Measurements from ENCODE around the gene PSMB4. TPM values are rescaled to one million over a fixed set of nuclear protein-coding genes. Genes with fewer than 3 reads are reported as not detected.
A peak's percentile ranks its signal among the peaks of the same experiment; 100 is the strongest.
"Not testable (repeated sequence)": the region's sequence is repeated elsewhere in the genome, so short reads cannot be mapped to it uniquely, and the experiment has no call there.

Gene PSMB4
- total RNA-seq: 100 to 1,000 TPM; 316 to 324 TPM
- polyA plus RNA-seq (2013, experiment 1 of 2): 229 TPM
- 240 TPM for polyA plus RNA-seq (2013, experiment 2 of 2)
- 95.4 to 457 (median 173) reads per million in 172 experiments for total RNA-seq

GRCh38 chr1:151399324-151400171, at the start of gene PSMB4:
Gene PSMB4, plus strand, starts transcription at chr1:151399573. Its CDS starts 15 bp downstream, at chr1:151399588.
- Histone ChIP-seq H3K4me3 (ENCODE audit: low read length) (peak within 1 kb of the TSS; percentile 99), H3K36me3 (ENCODE audit: insufficient read depth, low read length) (peaks cover 33% of the 10 kb centered on the region), H3K9me3 (ENCODE audit: control insufficient read depth in 1 of 2, insufficient read depth in 1 of 2, low read length in 2 of 2) (no peaks in the 10 kb centered on the region), H3K4me1 (ENCODE audit: insufficient read depth, low read length) (peaks cover 29% of the 10 kb centered on the region), H3K27ac (ENCODE audit: low read depth in 1 of 2, low read length in 2 of 2) (peak within 1 kb of the TSS; percentile 91 to 97), H3K27me3 (ENCODE audit: control insufficient read depth in 1 of 2, insufficient read depth in 2 of 2, low read length in 2 of 2) (no peaks in the 10 kb centered on the region)
- Mint-ChIP-seq H3K36me3 (ENCODE audit: low read depth) (peaks cover 54% of the 10 kb centered on the region), H3K27ac (peak within 1 kb of the TSS; percentile 93), H3K4me1 (ENCODE audit: low read depth) (peaks cover 27% of the 10 kb centered on the region), H3K27me3 (no peaks in the 10 kb centered on the region), H3K9me3 (no peaks in the 10 kb centered on the region), H3K4me3 (peak within 1 kb of the TSS; percentile 93)
- intact Hi-C loops (cut with DNase I, micrococcal nuclease): loop anchor here (1.0 to 5.0 kb wide), 9 partner anchors 52 to 233 kb away; partner anchors contain the start of genes PI4KB (in 1 of the 2), PIP5K1A (in 1 of the 2), POGZ (in 1 of the 2) and PSMD4 (in 1 of the 2)
- peak; percentile 94 for ATAC-seq (ENCODE audit: poor library complexity)
- peak; percentile 66 to 96 (median 74) for DNase-seq
- no peak for TF ChIP-seq CTCF (IDR thresholded peaks at IDR 0.05)
- ChIA-PET POLR2A (interaction anchor here (0.6 to 2.2 kb wide), 26 partner anchors 12 to 1036 kb away, joined by 3 to 25 read pairs (median 4); partner anchors contain the start of genes CDC42SE1, MINDY1, MLLT11 and PI4KB), CTCF (interaction anchor here (0.6 to 1.5 kb wide), 13 partner anchors 19 to 331 kb away, joined by 3 to 10 read pairs (median 4); partner anchors contain the start of gene PI4KB)

GRCh38 chr1:151350323-151350722, 49.0 kb upstream of the PSMB4 start:
- ChIA-PET CTCF (interaction anchor here (1.5 to 1.9 kb wide), 2 partner anchors 9 to 49 kb away, joined by 6 to 9 read pairs; partner anchors contain the start of gene PSMB4), POLR2A (interaction anchor here (0.6 kb wide), 1 partner anchor 598 kb away, joined by 4 read pairs; no protein-coding TSS in a partner anchor)
- ATAC-seq (ENCODE audit: poor library complexity); H3K9me3 Mint-ChIP-seq; DNase-seq; H3K27ac ChIP-seq (ENCODE audit: low read depth in 1 of 2, low read length in 2 of 2); H3K27ac Mint-ChIP-seq; H3K4me3 Mint-ChIP-seq; intact Hi-C loops (cut with DNase I, micrococcal nuclease); H3K27me3 Mint-ChIP-seq; H3K36me3 ChIP-seq (ENCODE audit: insufficient read depth, low read length); H3K4me3 ChIP-seq (ENCODE audit: low read length); H3K27me3 ChIP-seq (ENCODE audit: control insufficient read depth in 1 of 2, insufficient read depth in 2 of 2, low read length in 2 of 2): not testable (repeated sequence)
- H3K4me1 ChIP-seq (ENCODE audit: insufficient read depth, low read length): peaks cover 20% of the 10 kb centered on the region
- peaks cover 25% of the 10 kb centered on the region for H3K4me1 Mint-ChIP-seq (ENCODE audit: low read depth)
- peaks cover 18% of the 10 kb centered on the region for H3K36me3 Mint-ChIP-seq (ENCODE audit: low read depth)
- H3K9me3 ChIP-seq (ENCODE audit: control insufficient read depth in 1 of 2, insufficient read depth in 1 of 2, low read length in 2 of 2): peaks cover 0 to 17% of the 10 kb centered on the region in 2 experiments

- Histone ChIP-seq H3K4me1 (ENCODE audit: insufficient read depth, low read length) (peaks cover 8% of the 10 kb centered on the region), H3K4me3 (ENCODE audit: low read length) (no peak overlapping the region), H3K27me3 (ENCODE audit: control insufficient read depth in 1 of 2, insufficient read depth in 2 of 2, low read length in 2 of 2) (no peaks in the 10 kb centered on the region), H3K27ac (ENCODE audit: low read depth in 1 of 2, low read length in 2 of 2) (no peak overlapping the region), H3K36me3 (ENCODE audit: insufficient read depth, low read length) (no peaks in the 10 kb centered on the region), H3K9me3 (ENCODE audit: control insufficient read depth in 1 of 2, insufficient read depth in 1 of 2, low read length in 2 of 2) (peaks cover 0 to 17% of the 10 kb centered on the region in 2 experiments)
- intact Hi-C loops (cut with DNase I, micrococcal nuclease): no loop called here
- ChIA-PET POLR2A (interaction anchor here (1.5 kb wide), 1 partner anchor 11 kb away, joined by 3 read pairs; no protein-coding TSS in a partner anchor), CTCF (no interaction called here)
- ATAC-seq (ENCODE audit: poor library complexity) (no peak), DNase-seq (no peak)
- H3K36me3 Mint-ChIP-seq (ENCODE audit: low read depth): peaks cover 3% of the 10 kb centered on the region
- no peaks in the 10 kb centered on the region for H3K27me3 Mint-ChIP-seq
- no peak for TF ChIP-seq CTCF (IDR thresholded peaks at IDR 0.05)
- H3K27ac Mint-ChIP-seq: no peak overlapping the region
- H3K4me3 Mint-ChIP-seq: no peak overlapping the region
- peaks cover 2% of the 10 kb centered on the region for H3K9me3 Mint-ChIP-seq
- peaks cover 8% of the 10 kb centered on the region for H3K4me1 Mint-ChIP-seq (ENCODE audit: low read depth)
Observed at GRCh38 chr1:151352021-151352718, 47.2 kb upstream of the PSMB4 start.

Data from CD4-positive, alpha-beta T cell (primary cell).